BE2C (cell line): ENCODE results near the gene GRIK4.

Experiments used
- DNase-seq: peaks from one replicate; pipeline ENCODE4 v3.0.0-alpha.2; 2020
- H3K27me3 ChIP-seq: fragments of 250-450 bp; sonication (Bioruptor Pico); 2 replicates; pipeline ENCODE4 v1.5.1; 2020; ENCODE audit warnings: mild to moderate bottlenecking
- H3K36me3 ChIP-seq: fragments of 250-450 bp; sonication (Bioruptor Pico); 2 replicates; pipeline ENCODE4 v1.5.1; 2020; ENCODE audit warnings: mild to moderate bottlenecking
- H3K4me1 ChIP-seq: fragments of 250-450 bp; sonication (Bioruptor Pico); 2 replicates; pipeline ENCODE4 v1.5.1; 2020
- H3K4me3 ChIP-seq: 2 replicates; pipeline ENCODE4 v1.5.1; 2011; ENCODE audit warnings: low read depth, low read length
- H3K9me3 ChIP-seq: fragments of 250-450 bp; sonication (Bioruptor Pico); 2 replicates; pipeline ENCODE4 v1.5.1; 2020
- CTCF ChIP-seq: IDR thresholded peaks from 2 replicates; pipeline ENCODE4 v1.5.1; 2012; ENCODE audit warnings: mild to moderate bottlenecking, low read depth, low read length

GRIK4 gene

DNA sequence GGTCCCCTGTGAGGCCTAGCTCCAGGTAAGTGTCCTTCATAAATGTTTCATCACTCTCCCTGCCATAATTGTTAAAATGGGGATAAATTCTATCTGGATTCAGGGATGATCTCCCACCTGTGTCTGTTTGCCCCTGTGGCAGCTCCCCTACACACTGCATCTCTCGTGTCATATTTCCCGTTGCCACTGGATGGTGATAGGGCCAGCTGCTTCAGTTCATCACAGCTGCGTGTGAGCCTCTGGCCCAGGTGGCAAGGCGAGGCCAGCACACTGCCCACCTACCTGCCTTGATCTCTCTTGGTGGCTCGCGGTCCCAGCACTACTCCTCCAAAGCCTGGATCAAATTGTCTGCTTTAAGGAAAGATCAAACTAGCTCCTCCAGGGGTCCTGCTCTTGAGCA is 187.4 kb downstream of the GRIK4 start:
- Histone ChIP-seq H3K4me3 (no peak overlapping the region), H3K36me3 (no peaks in the 10 kb centered on the region), H3K4me1 (no peaks in the 10 kb centered on the region), H3K27me3 (no peaks in the 10 kb centered on the region), H3K9me3 (no peaks in the 10 kb centered on the region)
- DNase-seq, result no peak
- TF ChIP-seq CTCF, result 0 out of 2 replicates have a peak, but pooled peaks have one; percentile 11

DNA sequence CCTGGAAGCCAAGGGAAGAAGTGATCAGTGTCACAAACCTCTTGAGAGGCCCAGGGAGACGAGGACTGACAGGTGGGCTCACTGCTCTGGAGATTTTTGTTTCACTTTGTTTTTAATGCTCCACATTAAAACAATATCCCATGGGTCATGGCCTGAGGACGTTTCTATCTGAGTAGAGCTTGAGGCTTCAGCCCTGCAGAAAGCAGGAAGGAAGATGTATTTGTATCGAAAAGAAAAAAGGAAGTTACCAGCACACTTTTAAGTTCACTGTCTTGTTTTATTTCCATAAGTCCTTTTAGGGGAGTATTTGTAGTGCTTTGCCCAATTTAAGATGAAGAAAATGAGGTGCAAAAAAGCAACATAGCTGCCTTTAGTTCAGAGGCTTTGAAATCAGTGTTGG is 191.1 kb downstream of the GRIK4 start:
- Histone ChIP-seq H3K4me1 (no peaks in the 10 kb centered on the region), H3K4me3 (no peak overlapping the region), H3K9me3 (no peaks in the 10 kb centered on the region), H3K27me3 (no peaks in the 10 kb centered on the region), H3K36me3 (no peaks in the 10 kb centered on the region)
- no peak for DNase-seq
- no peak for TF ChIP-seq CTCF

DNA sequence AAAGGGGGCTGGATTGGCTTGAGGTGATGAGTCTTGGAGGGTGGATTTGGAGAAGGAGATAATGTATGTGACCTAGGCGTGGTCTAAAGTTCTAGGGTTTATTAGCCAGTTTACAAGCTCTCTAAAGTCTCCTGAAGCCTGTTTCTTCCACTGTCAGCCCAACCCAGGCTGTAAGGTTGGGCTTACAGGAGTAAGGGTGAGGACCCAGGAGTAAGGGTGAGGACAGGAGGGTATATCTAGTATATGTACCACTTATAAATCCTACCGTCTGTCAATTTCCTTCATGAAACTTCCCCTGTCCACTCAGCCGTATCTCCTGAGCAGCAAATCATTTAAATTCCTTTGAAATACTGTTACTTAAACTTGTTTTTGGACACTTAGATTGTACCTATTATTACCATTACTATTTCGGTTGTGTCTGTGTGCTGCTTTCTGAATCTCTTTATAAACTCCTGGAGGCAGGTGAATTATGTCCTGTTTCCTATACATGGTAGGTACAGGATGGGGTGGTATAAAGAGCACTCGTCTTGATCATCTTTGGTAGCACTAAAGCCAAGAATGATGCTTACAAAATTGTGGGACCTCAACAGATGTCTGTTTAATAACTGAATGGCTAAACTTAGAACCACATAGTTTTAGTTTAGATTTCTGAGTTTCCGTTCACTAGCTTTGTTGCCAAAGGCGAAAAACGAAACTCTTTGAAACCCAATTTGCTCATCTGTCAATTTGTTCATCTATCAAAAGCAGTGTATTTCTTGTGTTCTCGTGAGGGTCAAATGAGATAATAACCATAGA is 192.0 kb downstream of the GRIK4 start:
- no peaks in the 10 kb centered on the region for H3K27me3 ChIP-seq
- DNase-seq, result no peak
- TF ChIP-seq CTCF, result no peak
- no peak overlapping the region for H3K4me3 ChIP-seq
- no peaks in the 10 kb centered on the region for H3K36me3 ChIP-seq
- H3K4me1 ChIP-seq, result no peaks in the 10 kb centered on the region
- H3K9me3 ChIP-seq, result no peaks in the 10 kb centered on the region

DNA sequence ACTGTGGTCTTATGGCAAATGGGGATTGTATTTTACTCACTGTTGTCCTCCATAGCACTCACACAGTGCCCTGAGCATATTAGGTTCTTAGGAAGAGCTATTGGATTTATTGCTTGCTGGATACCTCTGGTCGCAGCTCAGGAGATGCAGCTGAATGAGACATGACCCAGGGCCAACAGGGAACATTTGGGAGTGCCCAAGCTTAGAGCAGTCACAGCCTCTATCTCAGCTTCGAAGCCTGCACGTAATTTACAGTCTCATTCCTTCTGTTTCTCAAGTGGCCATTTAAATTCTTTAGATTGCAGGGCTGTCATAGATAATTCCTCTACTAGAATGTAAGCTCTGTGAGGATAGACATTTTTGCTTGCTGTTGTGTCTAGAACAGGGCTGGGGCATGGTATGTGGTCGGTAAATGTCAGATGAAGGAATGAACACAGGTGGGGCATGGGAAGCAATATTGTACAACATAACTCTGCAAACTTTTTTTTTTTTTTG is 192.8 kb downstream of the GRIK4 start:
- H3K36me3 ChIP-seq, result no peaks in the 10 kb centered on the region
- DNase-seq, result no peak
- no peak overlapping the region for H3K4me3 ChIP-seq
- no peaks in the 10 kb centered on the region for H3K4me1 ChIP-seq
- no peak for TF ChIP-seq CTCF
- no peaks in the 10 kb centered on the region for H3K9me3 ChIP-seq
- H3K27me3 ChIP-seq, result no peaks in the 10 kb centered on the region

DNA sequence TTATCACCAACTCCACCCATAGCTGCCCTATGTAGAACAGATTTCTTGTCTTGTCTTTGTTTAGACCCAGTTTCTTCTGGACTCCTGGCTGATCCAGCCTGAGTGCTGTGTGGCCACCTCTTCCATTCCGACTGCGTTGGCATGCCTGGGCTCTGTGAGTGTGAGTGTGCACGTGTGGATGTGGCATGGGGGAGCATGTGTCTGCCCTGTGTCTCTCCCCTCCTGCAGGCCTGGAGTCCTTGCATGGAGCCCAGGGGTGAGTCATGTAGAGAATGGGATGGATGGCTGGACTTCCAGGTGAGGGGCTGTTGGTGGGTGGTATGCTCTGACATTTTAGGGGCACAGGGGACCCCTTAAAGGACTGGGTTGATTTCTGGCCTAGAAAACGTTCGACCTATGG is 194.7 kb downstream of the GRIK4 start:
- Histone ChIP-seq H3K4me1 (no peaks in the 10 kb centered on the region), H3K4me3 (no peak overlapping the region), H3K36me3 (no peaks in the 10 kb centered on the region), H3K9me3 (no peaks in the 10 kb centered on the region), H3K27me3 (no peaks in the 10 kb centered on the region)
- TF ChIP-seq CTCF, result no peak
- no peak for DNase-seq

DNA sequence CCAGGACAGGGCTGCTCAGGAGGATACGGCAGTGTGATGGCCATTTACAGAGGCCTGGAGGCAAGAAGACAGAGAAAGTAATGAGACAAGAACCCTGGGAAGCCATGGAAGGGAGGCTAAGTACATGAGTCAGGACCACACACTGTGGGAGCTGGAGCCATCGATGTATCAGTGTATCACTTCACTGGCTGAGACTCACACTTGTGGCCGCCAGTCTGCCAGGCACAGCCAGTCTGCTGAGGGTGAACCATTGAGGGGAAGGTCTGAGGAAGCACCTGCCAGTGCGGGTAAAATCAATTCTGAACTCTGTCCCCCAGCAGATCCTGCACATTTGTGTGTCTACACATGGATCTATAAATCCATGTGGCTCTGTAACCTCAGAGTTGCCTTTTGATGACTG is 195.6 kb downstream of the GRIK4 start:
- H3K9me3 ChIP-seq, result no peaks in the 10 kb centered on the region
- no peak overlapping the region for H3K4me3 ChIP-seq
- TF ChIP-seq CTCF, result no peak
- H3K36me3 ChIP-seq, result no peaks in the 10 kb centered on the region
- DNase-seq, result no peak
- H3K27me3 ChIP-seq, result no peaks in the 10 kb centered on the region
- no peaks in the 10 kb centered on the region for H3K4me1 ChIP-seq
